ENCODE results near the gene CHCT1.

CHCT1 gene

DNA sequence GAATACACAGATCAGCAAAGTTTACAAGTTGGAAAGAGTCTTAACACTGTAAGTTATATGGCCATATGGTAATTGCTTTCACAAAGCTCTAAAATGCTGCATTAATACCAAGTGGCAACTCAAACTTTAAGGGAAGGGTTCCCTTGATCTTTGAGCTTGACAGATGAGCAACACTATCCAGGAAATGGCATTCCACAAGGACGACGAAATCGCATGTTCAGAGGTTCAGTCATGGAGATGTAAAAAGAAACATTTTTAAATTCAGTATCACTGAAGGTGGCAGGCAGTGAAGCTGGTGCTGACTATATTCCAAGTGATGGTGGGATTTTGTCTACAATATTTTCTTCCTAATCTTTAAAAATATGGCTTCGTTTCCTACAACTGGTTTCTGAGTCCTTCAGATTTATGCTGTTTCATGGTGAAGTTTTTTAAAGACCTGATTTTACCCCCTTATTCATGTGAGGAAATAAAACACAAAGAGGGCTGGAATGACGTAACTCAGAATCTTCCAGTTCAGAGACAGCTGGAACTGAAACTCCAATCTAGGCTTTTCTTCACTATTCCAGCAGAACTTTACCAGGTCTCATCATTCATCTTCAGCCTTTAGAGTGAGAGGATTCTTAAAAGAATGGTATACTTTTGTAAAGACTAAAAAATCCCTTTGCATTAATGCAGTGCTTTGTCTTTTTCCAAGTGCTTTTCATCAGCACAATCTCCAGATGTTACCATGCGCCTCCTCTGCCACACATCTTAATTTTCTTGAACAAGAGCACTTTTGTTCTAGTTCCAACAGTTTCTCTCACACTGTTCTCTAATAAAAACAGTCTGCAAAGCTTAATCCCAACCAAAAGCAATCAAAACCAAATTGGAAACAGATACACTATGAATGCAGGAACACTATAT lies 20.2 kb downstream of the CHCT1 start:
- DNase-seq (ENCODE audit: low read depth), result no peak

- no peak for DNase-seq (ENCODE audit: low read depth)
Measured at GRCh38 chr17:60443713-60444112, 21.4 kb downstream of the CHCT1 start.

- DNase-seq (ENCODE audit: low read depth), result no peak
Measured at GRCh38 chr17:60445144-60445543, 22.9 kb downstream of the CHCT1 start.

GRCh38 chr17:60447375-60447774 lies 25.1 kb downstream of the CHCT1 start:
- no peak for DNase-seq (ENCODE audit: low read depth)

- no peak for DNase-seq (ENCODE audit: low read depth)
Measured at GRCh38 chr17:60451071-60451470, 28.8 kb downstream of the CHCT1 start.

- no peak for DNase-seq (ENCODE audit: low read depth)
Measured at GRCh38 chr17:60451965-60452364, 29.7 kb downstream of the CHCT1 start.

GRCh38 chr17:60455378-60455777 lies 33.1 kb downstream of the CHCT1 start:
- no peak for DNase-seq (ENCODE audit: low read depth)

DNA sequence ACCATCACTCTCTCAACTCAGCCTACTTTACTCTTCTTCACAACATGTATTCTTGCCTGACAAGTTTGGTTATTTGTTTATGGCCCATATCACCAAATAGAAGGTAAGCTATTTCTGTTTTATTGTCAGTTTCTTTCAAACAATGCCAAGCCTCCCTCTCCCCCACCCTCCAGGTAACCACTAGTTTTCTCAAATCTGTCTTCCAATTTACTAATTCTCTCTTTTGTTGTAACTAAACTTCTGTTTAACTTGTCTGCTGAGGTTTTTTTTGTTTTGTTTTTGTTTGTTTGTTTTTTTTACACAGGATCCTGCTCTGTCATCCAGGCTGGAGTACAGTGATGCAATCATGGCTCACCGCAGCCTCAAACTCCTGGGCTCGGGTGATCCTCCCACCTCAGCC lies 34.9 kb downstream of the CHCT1 start:
- DNase-seq (ENCODE audit: low read depth), result no peak

GRCh38 chr17:60461584-60461983 lies 39.3 kb downstream of the CHCT1 start:
- DNase-seq (ENCODE audit: low read depth), result no peak

GRCh38 chr17:60463157-60463835 lies 41.0 kb downstream of the CHCT1 start:
- no peak for DNase-seq (ENCODE audit: low read depth)

- DNase-seq (ENCODE audit: low read depth), result no peak
Measured at GRCh38 chr17:60464343-60464742, 42.1 kb downstream of the CHCT1 start.

GRCh38 chr17:60468371-60468770 lies 46.1 kb downstream of the CHCT1 start:
- DNase-seq (ENCODE audit: low read depth), result no peak

GRCh38 chr17:60471451-60471850 lies 49.2 kb downstream of the CHCT1 start:
- no peak for DNase-seq (ENCODE audit: low read depth)

DNA sequence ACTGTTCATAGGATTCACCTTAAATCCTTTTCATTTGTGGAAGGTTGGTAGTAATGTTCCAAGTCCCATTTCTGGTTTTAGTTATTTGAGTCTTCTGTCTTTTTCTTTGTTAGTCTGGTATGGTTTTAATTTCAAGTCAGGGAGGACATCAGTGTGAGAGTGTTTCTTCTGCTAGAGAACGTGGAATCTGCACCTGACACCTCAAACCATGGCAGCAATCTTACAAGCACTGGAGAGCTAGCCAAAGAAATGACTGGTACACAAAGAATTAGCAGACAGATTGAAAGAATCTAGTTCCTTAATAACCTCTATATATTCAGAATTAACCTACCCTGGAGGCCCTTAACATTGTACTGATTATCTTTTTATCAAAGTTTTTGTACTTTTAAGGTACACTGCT lies 50.2 kb downstream of the CHCT1 start:
- no peak for DNase-seq (ENCODE audit: low read depth)

DNA sequence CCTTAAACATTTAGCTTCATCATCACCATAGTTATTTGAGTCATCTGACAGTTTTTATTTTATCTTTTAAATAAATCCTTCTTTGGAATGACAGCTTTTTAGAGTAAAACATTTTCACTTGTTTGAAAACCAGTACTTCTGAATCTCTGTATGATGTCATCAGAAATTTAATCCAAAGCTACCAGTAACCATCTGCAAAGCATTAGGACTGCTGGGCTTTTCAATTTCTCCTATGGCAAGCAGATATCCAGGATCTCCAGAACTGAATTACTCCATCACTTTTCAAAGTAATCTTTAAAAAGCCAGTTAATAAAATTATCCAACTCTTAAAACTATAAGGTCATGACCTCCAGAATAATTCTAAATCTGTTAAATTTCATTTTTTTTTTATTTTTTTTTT lies 51.5 kb downstream of the CHCT1 start:
- DNase-seq (ENCODE audit: low read depth), result no peak

All from T follicular helper cell (primary cell).